Gastroesophageal sphincter (tissue), 3 donors: ENCODE data around the gene NPHP1.

Source experiments
- POLR2AphosphoS5 ChIP-seq: sonication (generic); formaldehyde crosslinking; IDR thresholded peaks from one replicate; pipeline ENCODE4 v1.6.1; 2017; ENCODE audit warnings: antibody characterized with exemption
- TF ChIP-seq, protein P1 (sequence below), 4 experiments: fragments of 200-600 bp in 2 of 4; fragments of 450-650 bp in 2 of 4; sonication (generic) in 1 of 4; IDR thresholded peaks; one replicate each; pipeline ENCODE4 v1.5.1; 2017 to 2019; ENCODE audit warnings: antibody characterized with exemption in 4 of 4, mild to moderate bottlenecking in 2 of 4, moderate library complexity in 2 of 4

DNA sequence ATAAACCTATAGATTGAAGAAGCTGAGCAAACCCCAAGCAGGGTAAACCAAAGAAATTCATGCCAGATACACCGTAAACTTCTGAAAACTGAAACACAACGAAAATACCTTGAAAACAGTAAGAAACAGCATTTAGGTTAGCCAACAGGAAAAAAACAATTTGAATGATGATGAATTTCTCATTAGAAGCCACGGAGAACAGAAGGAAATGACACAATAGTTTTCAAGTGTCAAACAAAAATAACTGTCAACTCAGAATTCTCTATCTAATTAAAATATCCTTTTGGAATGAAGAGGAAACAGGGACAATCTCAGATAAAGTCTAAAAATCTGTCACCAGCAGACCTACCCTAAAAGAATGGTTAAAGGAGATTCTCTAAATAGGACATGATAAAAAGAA, 51.9 kb downstream of the NPHP1 start:
- no peak for TF ChIP-seq POLR2AphosphoS5
- TF ChIP-seq, protein P1, sequence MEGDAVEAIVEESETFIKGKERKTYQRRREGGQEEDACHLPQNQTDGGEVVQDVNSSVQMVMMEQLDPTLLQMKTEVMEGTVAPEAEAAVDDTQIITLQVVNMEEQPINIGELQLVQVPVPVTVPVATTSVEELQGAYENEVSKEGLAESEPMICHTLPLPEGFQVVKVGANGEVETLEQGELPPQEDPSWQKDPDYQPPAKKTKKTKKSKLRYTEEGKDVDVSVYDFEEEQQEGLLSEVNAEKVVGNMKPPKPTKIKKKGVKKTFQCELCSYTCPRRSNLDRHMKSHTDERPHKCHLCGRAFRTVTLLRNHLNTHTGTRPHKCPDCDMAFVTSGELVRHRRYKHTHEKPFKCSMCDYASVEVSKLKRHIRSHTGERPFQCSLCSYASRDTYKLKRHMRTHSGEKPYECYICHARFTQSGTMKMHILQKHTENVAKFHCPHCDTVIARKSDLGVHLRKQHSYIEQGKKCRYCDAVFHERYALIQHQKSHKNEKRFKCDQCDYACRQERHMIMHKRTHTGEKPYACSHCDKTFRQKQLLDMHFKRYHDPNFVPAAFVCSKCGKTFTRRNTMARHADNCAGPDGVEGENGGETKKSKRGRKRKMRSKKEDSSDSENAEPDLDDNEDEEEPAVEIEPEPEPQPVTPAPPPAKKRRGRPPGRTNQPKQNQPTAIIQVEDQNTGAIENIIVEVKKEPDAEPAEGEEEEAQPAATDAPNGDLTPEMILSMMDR (IDR thresholded peaks at IDR 0.05), result no peak
